Brain microvascular endothelial cell (primary cell): ENCODE data around the gene SLC44A2.

ENCODE experiments used
- DNase-seq: peaks from one replicate; pipeline ENCODE4 v3.0.0-alpha.2; 2020
- H3K27ac ChIP-seq: fragments of 250-450 bp; sonication (Bioruptor Pico); 2 replicates; pipeline ENCODE4 v1.5.1; 2020; ENCODE audit warnings: mild to moderate bottlenecking, moderate library complexity
- H3K27me3 ChIP-seq: fragments of 250-450 bp; sonication (Bioruptor Pico); replicated peaks from 2 replicates; pipeline ENCODE4 v1.5.1; 2020; ENCODE audit warnings: mild to moderate bottlenecking
- H3K36me3 ChIP-seq: fragments of 250-450 bp; sonication (Bioruptor Pico); replicated peaks from 2 replicates; pipeline ENCODE4 v1.5.1; 2020; ENCODE audit warnings: mild to moderate bottlenecking
- H3K4me3 ChIP-seq: 2 replicates; pipeline ENCODE4 v1.5.1; 2011; ENCODE audit warnings: low read depth, mild to moderate bottlenecking, control low read depth, low read length, moderate library complexity
- CTCF ChIP-seq: IDR thresholded peaks from 2 replicates; pipeline ENCODE4 v1.5.1; 2011; ENCODE audit warnings: low read depth, mild to moderate bottlenecking, moderate library complexity, low read length, control low read depth, inconsistent platforms; ENCODE audit errors: missing control alignments
- in situ Hi-C: cut with HindIII; loops from 2 replicates; pipeline ENCODE4 v1.10.0; 2017; ENCODE audit warnings: low sequenced_read_pairs, low pct_ligation_motif_present

Gene SLC44A2

DNA sequence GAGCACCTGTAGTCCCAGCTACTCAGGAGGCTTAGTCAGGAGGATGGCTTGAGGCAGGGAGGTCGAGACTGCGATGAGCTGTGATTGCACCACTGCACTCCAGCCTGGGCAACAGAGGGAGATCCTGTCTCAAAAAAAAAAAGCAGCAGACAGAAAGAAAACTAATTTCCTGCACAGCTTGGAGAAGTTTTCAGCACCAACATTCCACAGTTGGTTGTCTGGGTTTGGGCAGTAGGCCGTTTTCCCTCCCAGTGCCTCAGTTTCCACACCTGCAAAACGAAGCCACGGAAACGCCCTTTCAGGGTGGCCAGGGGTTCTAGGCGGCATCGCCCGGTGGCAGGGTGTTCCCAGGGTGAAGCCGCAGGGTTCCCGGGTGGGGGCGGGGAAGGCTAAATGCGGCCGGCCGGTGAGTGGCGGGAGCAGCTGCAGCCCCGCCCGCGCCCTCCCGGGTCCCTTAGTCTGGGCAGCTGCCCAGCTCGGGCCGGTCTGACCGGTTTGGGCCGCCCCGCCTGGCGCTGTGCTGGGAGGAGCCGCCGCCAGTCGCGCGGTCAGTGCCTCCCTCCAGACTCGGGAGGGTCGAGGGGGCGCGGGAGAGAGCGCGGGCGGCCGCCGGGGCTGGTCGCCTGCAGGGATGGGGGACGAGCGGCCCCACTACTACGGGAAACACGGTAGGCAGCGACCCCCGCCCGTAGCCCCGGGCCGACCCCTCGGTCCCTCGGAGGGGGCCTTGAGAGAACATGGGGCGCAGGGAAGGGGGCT lies at the start of gene SLC44A2:
Gene SLC44A2 (plus strand): TSS at position 551 of the 759 bp plus-strand sequence. CDS start 81 bp downstream, at position 632.
- in situ Hi-C loops: no loop called here
- DNase-seq: peak; percentile 26
- Histone ChIP-seq H3K4me3 (peak within 1 kb of the TSS; percentile 53), H3K36me3 (peaks cover 3% of the 10 kb centered on the region), H3K27ac (no peak within 1 kb of the TSS), H3K27me3 (no peaks in the 10 kb centered on the region)
- no peak for TF ChIP-seq CTCF

DNA sequence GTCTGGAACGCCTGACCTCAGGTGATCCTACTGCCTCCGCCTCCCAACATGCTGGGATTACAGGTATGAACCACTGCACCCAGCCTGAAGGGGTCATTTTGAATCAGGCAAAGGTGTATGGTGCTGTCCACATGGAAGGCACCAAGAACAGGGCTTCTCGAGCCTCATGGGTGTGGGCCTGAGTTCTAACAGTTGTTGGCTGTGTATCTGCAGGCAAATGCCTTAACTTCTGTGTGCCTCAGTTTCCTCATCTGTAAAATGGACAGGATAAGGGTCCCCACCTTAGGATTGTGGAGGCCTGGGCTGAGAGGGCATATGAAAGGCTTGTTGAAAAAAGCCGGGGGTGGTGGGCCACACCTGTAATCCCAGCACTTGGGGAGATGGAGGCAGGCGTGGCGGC lies 47.4 kb upstream of the SLC44A2 start:
- Histone ChIP-seq H3K36me3 (no peaks in the 10 kb centered on the region), H3K27me3 (no peaks in the 10 kb centered on the region), H3K4me3 (no peak overlapping the region), H3K27ac (no peak overlapping the region)
- in situ Hi-C loops: no loop called here
- no peak for DNase-seq
- TF ChIP-seq CTCF: no peak

GRCh38 chr19:10580979-10581631 lies 44.2 kb upstream of the SLC44A2 start:
- TF ChIP-seq CTCF: peak; percentile 100
- Histone ChIP-seq H3K36me3 (no peaks in the 10 kb centered on the region), H3K27me3 (no peaks in the 10 kb centered on the region), H3K4me3 (no peak overlapping the region), H3K27ac (no peak overlapping the region)
- DNase-seq: peak; percentile 86
- in situ Hi-C loops: no loop called here

DNA sequence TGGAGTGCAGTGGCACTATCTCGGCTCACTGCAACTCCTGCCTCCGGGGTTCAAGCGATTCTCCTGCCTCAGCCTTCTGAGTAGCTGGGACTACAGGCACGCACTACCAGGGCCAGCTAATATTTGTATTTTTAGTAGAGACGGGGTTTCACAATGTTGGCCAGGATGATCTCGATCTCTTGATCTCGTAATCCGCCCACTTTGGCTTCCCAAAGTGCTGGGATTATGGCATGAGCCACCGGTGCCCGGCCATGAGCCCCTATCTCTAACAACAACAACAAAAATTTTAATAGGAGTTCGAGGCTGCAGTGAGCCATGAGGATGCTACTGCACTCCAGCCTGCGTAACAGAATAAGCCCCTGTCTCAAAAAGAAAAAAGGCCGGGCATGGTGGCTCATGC lies 43.3 kb upstream of the SLC44A2 start:
- H3K4me3 ChIP-seq: no peak overlapping the region
- in situ Hi-C loops: no loop called here
- H3K27me3 ChIP-seq: peaks cover 6% of the 10 kb centered on the region
- no peaks in the 10 kb centered on the region for H3K36me3 ChIP-seq
- H3K27ac ChIP-seq: no peak overlapping the region
- no peak for TF ChIP-seq CTCF
- no peak for DNase-seq

DNA sequence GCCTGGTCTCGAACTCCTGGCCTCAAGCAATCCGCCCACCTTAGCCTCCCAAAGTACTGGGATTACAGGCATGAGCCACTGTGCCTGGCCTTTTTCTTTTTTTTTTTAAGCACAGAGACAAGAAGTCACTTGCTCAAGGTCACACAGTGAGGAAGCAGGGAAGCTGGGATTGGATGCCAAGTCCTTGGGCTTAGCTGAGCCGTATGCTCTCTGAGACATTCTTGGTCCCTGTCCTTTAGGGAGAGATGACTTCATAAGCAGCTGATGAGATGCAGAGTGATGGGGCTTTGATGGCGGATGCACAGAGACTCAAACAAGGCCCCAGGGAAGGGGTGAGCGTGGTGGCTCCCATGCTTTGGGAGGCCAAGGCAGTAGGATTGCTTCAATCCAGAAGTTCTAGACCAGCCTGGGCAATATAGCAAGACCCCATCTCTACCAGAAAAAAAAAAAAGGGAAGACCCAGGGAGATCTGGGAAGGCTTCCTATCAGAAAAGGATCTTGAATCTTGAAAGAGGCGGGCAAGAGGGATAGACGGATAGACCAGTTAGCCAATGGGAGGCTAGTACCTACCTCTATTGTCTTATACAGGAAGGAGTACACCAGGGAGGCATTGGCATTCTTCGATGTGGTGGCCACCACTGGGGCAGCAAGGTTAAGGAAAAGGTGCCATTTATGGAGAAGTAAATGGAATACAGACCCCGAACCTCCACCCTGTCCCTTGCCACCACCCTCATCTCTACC lies 42.1 kb upstream of the SLC44A2 start:
- TF ChIP-seq CTCF: no peak
- Histone ChIP-seq H3K4me3 (no peak overlapping the region), H3K27me3 (peaks cover 12% of the 10 kb centered on the region), H3K27ac (no peak overlapping the region), H3K36me3 (no peaks in the 10 kb centered on the region)
- in situ Hi-C loops: no loop called here
- DNase-seq: no peak
